ENCODE measurements around the gene NCKAP5.

GRCh38 chr2:132902626-132903025 lies 665.6 kb downstream of the NCKAP5 start:
- TF ChIP-seq TCF7 (IDR thresholded peaks at IDR 0.05; ENCODE audit: borderline replicate concordance) = no peak
- no peak for TF ChIP-seq GATAD2A (IDR thresholded peaks at IDR 0.05)
- no peak for TF ChIP-seq ELK1 (CRISPR knock-in tag; IDR thresholded peaks at IDR 0.05)
- no peak for TF ChIP-seq CTCF (IDR thresholded peaks at IDR 0.05 in 2 of 3, conservative IDR thresholded peaks at IDR 0.05 in 1 of 3; ENCODE audit: insufficient read depth in 2 of 3, low read depth in 1 of 3, low read length in 3 of 3)

Data from K562 (cell line).